ENCODE results near the gene RBM26.
"Not testable (repeated sequence)": the region's sequence is repeated elsewhere in the genome, so short reads cannot be mapped to it uniquely, and the experiment has no call there.

Gene RBM26

GRCh38 chr13:79289571-79289970 is 116.5 kb downstream of the RBM26 start:
- Histone ChIP-seq H3K36me3 (ENCODE audit: control insufficient read depth in 1 of 2, insufficient read depth in 2 of 2, low read length in 2 of 2) (no peaks in the 10 kb centered on the region), H3K9ac (ENCODE audit: low read depth in 1 of 2, low read length in 2 of 2) (no peak overlapping the region), H3K9me3 (ENCODE audit: control insufficient read depth in 1 of 2, low read length in 2 of 2) (no peaks in the 10 kb centered on the region), H3K4me1 (ENCODE audit: control insufficient read depth in 1 of 2, insufficient read depth in 2 of 2, low read length in 2 of 2) (no peaks in the 10 kb centered on the region), H3K27me3 (ENCODE audit: control insufficient read depth in 1 of 2, insufficient read depth in 2 of 2, low read length in 2 of 2) (no peaks in the 10 kb centered on the region), H3K27ac (ENCODE audit: low read depth, low read length) (no peak overlapping the region), H3K4me3 (ENCODE audit: low read depth in 1 of 2, low read length in 2 of 2) (no peak overlapping the region)

DNA sequence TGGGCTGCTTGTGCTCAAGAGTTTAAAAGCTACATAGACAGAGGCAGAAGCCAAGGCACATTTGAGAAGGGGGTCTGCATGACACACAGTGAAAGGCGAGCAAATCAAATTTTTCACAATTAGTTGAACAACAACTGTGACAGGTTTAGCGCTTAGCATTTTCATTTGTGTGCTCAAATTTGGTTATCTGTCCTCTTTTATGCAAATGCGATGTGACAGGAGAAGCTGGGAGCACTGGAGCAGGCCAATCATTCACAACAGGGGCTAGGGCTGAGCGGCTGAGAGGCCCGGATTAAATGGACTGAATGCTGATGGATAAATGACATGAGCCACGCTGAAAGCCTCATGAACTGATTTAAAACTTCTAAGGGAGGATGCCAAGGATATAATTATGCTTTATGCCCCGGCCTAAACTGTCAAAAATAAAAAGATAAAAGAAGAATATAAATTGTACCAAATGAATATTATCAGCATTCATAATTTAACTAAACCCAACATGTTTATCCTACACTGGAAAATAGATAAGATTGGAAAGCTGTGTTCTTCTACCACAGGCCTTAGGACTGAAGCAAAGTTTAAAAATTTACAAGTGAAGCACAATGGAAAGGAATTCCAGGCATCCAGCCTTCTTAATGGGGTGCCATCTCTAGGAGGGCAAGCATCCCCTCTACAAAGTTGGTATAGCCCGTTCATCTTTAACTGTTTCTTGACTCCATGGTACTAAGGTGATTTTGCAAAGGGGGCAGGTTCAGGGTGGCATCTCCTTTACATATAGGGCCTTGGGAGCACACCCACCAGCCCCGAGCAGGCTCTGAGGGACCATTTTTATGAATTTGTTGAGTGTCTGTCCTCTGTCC is 117.9 kb downstream of the RBM26 start:
- Histone ChIP-seq H3K27me3 (ENCODE audit: control insufficient read depth in 1 of 2, insufficient read depth in 2 of 2, low read length in 2 of 2) (no peaks in the 10 kb centered on the region), H3K9ac (ENCODE audit: low read depth in 1 of 2, low read length in 2 of 2) (no peak overlapping the region), H3K4me1 (ENCODE audit: control insufficient read depth in 1 of 2, insufficient read depth in 2 of 2, low read length in 2 of 2) (no peaks in the 10 kb centered on the region), H3K36me3 (ENCODE audit: control insufficient read depth in 1 of 2, insufficient read depth in 2 of 2, low read length in 2 of 2) (no peaks in the 10 kb centered on the region), H3K9me3 (ENCODE audit: control insufficient read depth in 1 of 2, low read length in 2 of 2) (no peaks in the 10 kb centered on the region), H3K27ac (ENCODE audit: low read depth, low read length) (no peak overlapping the region), H3K4me3 (ENCODE audit: low read depth in 1 of 2, low read length in 2 of 2) (no peak overlapping the region)

DNA sequence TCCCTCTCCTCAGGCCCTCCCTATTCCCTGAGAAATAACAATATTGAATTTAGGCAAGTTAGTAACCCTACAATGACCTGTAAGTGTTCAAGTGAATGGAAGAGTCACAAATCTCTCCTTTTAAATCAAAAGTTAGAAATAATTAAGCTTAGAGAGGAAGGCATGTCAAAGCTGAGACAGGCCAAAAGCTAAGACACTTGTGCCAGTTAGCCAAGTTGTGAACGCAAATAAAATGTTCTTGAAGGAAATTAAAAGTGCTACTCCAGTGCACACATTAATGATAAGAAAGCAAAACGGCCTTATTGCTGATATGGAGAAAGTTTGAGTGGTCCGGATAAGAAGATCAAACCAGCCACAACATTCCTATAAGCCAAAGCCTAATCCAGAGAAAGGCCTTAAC is 120.9 kb downstream of the RBM26 start:
- H3K4me1 ChIP-seq (ENCODE audit: control insufficient read depth in 1 of 2, insufficient read depth in 2 of 2, low read length in 2 of 2), result peaks cover 3 to 4% of the 10 kb centered on the region in 2 donors
- no peaks in the 10 kb centered on the region for H3K9me3 ChIP-seq (ENCODE audit: control insufficient read depth in 1 of 2, low read length in 2 of 2)
- no peaks in the 10 kb centered on the region for H3K27me3 ChIP-seq (ENCODE audit: control insufficient read depth in 1 of 2, insufficient read depth in 2 of 2, low read length in 2 of 2)
- H3K9ac ChIP-seq (ENCODE audit: low read depth in 1 of 2, low read length in 2 of 2), result no peak overlapping the region
- H3K4me3 ChIP-seq (ENCODE audit: low read depth in 1 of 2, low read length in 2 of 2), result no peak overlapping the region
- no peaks in the 10 kb centered on the region for H3K36me3 ChIP-seq (ENCODE audit: control insufficient read depth in 1 of 2, insufficient read depth in 2 of 2, low read length in 2 of 2)
- no peak overlapping the region for H3K27ac ChIP-seq (ENCODE audit: low read depth, low read length)

- Histone ChIP-seq H3K36me3 (ENCODE audit: control insufficient read depth in 1 of 2, insufficient read depth in 2 of 2, low read length in 2 of 2) (no peaks in the 10 kb centered on the region), H3K4me3 (ENCODE audit: low read depth in 1 of 2, low read length in 2 of 2) (no peak overlapping the region), H3K9ac (ENCODE audit: low read depth in 1 of 2, low read length in 2 of 2) (no peak overlapping the region), H3K4me1 (ENCODE audit: control insufficient read depth in 1 of 2, insufficient read depth in 2 of 2, low read length in 2 of 2) (peaks cover 3 to 4% of the 10 kb centered on the region in 2 donors), H3K27me3 (ENCODE audit: control insufficient read depth in 1 of 2, insufficient read depth in 2 of 2, low read length in 2 of 2) (no peaks in the 10 kb centered on the region), H3K27ac (ENCODE audit: low read depth, low read length) (no peak overlapping the region), H3K9me3 (ENCODE audit: control insufficient read depth in 1 of 2, low read length in 2 of 2) (no peaks in the 10 kb centered on the region)
These were observed 122.3 kb downstream of the RBM26 start for GRCh38 chr13:79283742-79284141.

GRCh38 chr13:79282976-79283375 is 123.1 kb downstream of the RBM26 start:
- Histone ChIP-seq H3K4me3 (ENCODE audit: low read depth in 1 of 2, low read length in 2 of 2) (no peak overlapping the region), H3K4me1 (ENCODE audit: control insufficient read depth in 1 of 2, insufficient read depth in 2 of 2, low read length in 2 of 2) (peaks cover 3 to 4% of the 10 kb centered on the region in 2 donors), H3K36me3 (ENCODE audit: control insufficient read depth in 1 of 2, insufficient read depth in 2 of 2, low read length in 2 of 2) (no peaks in the 10 kb centered on the region), H3K9me3 (ENCODE audit: control insufficient read depth in 1 of 2, low read length in 2 of 2) (no peaks in the 10 kb centered on the region), H3K9ac (ENCODE audit: low read depth in 1 of 2, low read length in 2 of 2) (no peak overlapping the region), H3K27me3 (ENCODE audit: control insufficient read depth in 1 of 2, insufficient read depth in 2 of 2, low read length in 2 of 2) (no peaks in the 10 kb centered on the region), H3K27ac (ENCODE audit: low read depth, low read length) (no peak overlapping the region)

DNA sequence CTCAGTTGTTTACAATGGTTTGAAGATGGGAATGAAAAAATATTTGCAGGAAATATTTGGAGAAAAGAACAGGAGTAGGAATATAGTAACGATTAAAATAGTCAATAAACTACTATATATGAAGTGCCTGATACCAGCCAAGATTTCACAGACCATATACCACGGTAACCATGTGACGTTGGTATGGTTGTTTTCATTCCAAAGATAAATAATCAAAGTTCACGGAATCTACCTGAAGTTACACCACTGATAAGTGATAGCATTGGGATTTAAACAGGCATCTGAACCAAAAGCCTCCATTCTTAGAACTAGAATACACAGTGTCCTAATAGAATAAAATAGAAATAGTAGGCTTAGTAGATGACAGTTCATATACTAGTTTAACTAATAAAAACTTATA is 123.5 kb downstream of the RBM26 start:
- no peak overlapping the region for H3K4me3 ChIP-seq (ENCODE audit: low read depth in 1 of 2, low read length in 2 of 2)
- no peak overlapping the region for H3K9ac ChIP-seq (ENCODE audit: low read depth in 1 of 2, low read length in 2 of 2)
- no peaks in the 10 kb centered on the region for H3K36me3 ChIP-seq (ENCODE audit: control insufficient read depth in 1 of 2, insufficient read depth in 2 of 2, low read length in 2 of 2)
- H3K27me3 ChIP-seq (ENCODE audit: control insufficient read depth in 1 of 2, insufficient read depth in 2 of 2, low read length in 2 of 2), result no peaks in the 10 kb centered on the region
- peaks cover 3 to 4% of the 10 kb centered on the region in 2 donors for H3K4me1 ChIP-seq (ENCODE audit: control insufficient read depth in 1 of 2, insufficient read depth in 2 of 2, low read length in 2 of 2)
- no peak overlapping the region for H3K27ac ChIP-seq (ENCODE audit: low read depth, low read length)
- H3K9me3 ChIP-seq (ENCODE audit: control insufficient read depth in 1 of 2, low read length in 2 of 2), result no peaks in the 10 kb centered on the region

- Histone ChIP-seq H3K4me3 (ENCODE audit: low read depth in 1 of 2, low read length in 2 of 2) (no peak overlapping the region), H3K4me1 (ENCODE audit: control insufficient read depth in 1 of 2, insufficient read depth in 2 of 2, low read length in 2 of 2) (peaks cover 3 to 4% of the 10 kb centered on the region in 2 donors), H3K9ac (ENCODE audit: low read depth in 1 of 2, low read length in 2 of 2) (no peak overlapping the region), H3K27ac (ENCODE audit: low read depth, low read length) (no peak overlapping the region), H3K36me3 (ENCODE audit: control insufficient read depth in 1 of 2, insufficient read depth in 2 of 2, low read length in 2 of 2) (no peaks in the 10 kb centered on the region), H3K9me3 (ENCODE audit: control insufficient read depth in 1 of 2, low read length in 2 of 2) (no peaks in the 10 kb centered on the region), H3K27me3 (ENCODE audit: control insufficient read depth in 1 of 2, insufficient read depth in 2 of 2, low read length in 2 of 2) (no peaks in the 10 kb centered on the region)
These were observed 124.7 kb downstream of the RBM26 start for GRCh38 chr13:79281339-79281747.

DNA sequence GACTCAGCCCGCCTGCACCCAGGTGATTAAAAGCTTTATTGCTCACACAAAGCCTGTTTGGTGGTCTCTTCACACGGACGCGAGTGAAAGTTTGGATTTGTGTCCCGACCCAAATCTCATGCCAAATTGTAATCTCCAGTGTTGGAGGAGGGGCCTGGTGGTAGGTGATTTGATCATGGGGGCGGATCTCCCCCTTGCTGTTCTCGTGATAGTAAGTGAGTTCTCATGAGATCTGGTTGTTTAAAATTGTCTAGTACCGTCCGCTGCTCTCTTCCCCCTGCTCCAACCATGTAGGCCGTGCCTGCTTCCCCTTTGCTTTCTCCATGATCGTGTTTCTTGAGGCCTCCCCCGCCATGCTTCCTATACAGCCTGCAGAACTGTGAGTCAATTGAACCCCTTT is 126.3 kb downstream of the RBM26 start:
- not testable (repeated sequence) for H3K9ac ChIP-seq (ENCODE audit: low read depth in 1 of 2, low read length in 2 of 2); H3K4me1 ChIP-seq (ENCODE audit: control insufficient read depth in 1 of 2, insufficient read depth in 2 of 2, low read length in 2 of 2); H3K4me3 ChIP-seq (ENCODE audit: low read depth in 1 of 2, low read length in 2 of 2); H3K36me3 ChIP-seq (ENCODE audit: control insufficient read depth in 1 of 2, insufficient read depth in 2 of 2, low read length in 2 of 2); H3K9me3 ChIP-seq (ENCODE audit: control insufficient read depth in 1 of 2, low read length in 2 of 2); H3K27ac ChIP-seq (ENCODE audit: low read depth, low read length); H3K27me3 ChIP-seq (ENCODE audit: control insufficient read depth in 1 of 2, insufficient read depth in 2 of 2, low read length in 2 of 2)

DNA sequence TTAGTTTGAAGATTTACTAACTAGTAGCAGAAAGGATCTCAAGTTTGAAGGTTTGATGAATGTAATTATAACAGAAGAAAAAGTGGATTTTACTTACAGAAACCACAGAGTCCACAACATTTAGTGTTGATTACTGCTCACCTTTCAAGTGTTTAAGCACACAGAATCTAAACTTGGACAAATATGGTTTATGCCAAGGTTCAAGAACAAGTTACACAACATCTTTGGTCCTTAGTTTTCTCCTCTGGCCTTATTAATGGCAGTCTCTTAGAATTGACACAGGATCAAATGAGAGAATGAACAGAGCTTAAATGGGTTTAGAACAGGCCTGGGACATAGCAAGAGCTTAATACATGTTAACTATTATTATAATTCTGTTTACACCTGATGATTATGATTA is 133.0 kb downstream of the RBM26 start:
- Histone ChIP-seq H3K27me3 (ENCODE audit: control insufficient read depth in 1 of 2, insufficient read depth in 2 of 2, low read length in 2 of 2) (no peaks in the 10 kb centered on the region), H3K4me1 (ENCODE audit: control insufficient read depth in 1 of 2, insufficient read depth in 2 of 2, low read length in 2 of 2) (no peaks in the 10 kb centered on the region), H3K4me3 (ENCODE audit: low read depth in 1 of 2, low read length in 2 of 2) (no peak overlapping the region), H3K36me3 (ENCODE audit: control insufficient read depth in 1 of 2, insufficient read depth in 2 of 2, low read length in 2 of 2) (no peaks in the 10 kb centered on the region), H3K9ac (ENCODE audit: low read depth in 1 of 2, low read length in 2 of 2) (no peak overlapping the region), H3K9me3 (ENCODE audit: control insufficient read depth in 1 of 2, low read length in 2 of 2) (no peaks in the 10 kb centered on the region), H3K27ac (ENCODE audit: low read depth, low read length) (no peak overlapping the region)

DNA sequence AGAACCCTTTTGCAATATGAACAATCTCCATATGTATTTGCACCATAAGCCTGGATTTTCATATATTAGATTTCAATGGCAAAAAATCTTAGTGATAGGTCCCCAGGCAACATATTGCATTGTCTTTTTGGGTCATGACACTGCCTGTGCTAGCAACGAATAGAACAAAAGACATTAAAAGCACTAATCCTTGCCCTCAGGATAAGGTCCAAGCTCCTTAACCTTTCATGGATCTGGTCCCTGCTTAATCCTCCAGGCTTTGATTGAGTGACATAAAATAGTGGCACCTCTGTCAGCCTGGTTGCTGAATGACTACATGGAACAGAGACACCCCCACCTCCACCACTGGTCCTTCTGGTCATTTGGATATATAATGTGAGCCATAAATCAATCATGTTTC is 134.4 kb downstream of the RBM26 start:
- H3K9me3 ChIP-seq (ENCODE audit: control insufficient read depth in 1 of 2, low read length in 2 of 2), result no peaks in the 10 kb centered on the region
- H3K27ac ChIP-seq (ENCODE audit: low read depth, low read length), result no peak overlapping the region
- no peaks in the 10 kb centered on the region for H3K4me1 ChIP-seq (ENCODE audit: control insufficient read depth in 1 of 2, insufficient read depth in 2 of 2, low read length in 2 of 2)
- no peaks in the 10 kb centered on the region for H3K27me3 ChIP-seq (ENCODE audit: control insufficient read depth in 1 of 2, insufficient read depth in 2 of 2, low read length in 2 of 2)
- H3K36me3 ChIP-seq (ENCODE audit: control insufficient read depth in 1 of 2, insufficient read depth in 2 of 2, low read length in 2 of 2), result no peaks in the 10 kb centered on the region
- no peak overlapping the region for H3K9ac ChIP-seq (ENCODE audit: low read depth in 1 of 2, low read length in 2 of 2)
- no peak overlapping the region for H3K4me3 ChIP-seq (ENCODE audit: low read depth in 1 of 2, low read length in 2 of 2)
